ENCODE results near the gene SRGAP1.

DNA sequence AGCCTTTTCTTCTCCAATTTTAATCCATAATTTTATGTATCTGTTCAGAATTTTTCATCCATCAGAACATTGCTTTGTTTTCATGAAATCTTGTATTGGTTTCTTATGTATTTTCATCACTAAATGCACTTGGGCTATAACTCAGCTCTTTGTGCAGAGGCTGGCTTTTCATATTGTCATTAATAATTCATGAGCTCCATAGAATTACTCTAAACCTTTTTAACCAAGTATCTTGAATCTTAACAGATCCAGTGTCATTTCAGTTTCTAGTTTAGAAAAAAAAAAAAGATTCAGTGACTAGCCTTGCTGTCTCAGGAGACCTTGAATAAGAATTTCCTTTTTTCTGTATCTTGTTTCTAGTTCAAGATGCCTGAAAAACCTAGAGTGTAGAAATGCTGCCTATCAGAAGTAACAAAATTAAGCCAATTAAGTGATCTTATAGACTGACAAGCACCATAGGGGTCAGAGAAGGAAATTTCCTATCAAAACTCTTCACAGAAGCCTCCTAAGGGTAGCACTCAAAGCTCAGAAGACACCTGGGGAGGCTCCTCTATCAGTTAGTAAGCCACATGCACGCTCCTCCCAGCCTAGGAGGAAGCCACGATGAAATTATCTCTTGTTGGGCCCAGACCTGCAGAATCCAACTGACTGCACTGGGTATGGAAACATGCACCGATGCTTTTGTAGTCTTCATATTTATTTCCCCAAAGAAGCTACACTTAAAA, 214.2 kb downstream of the SRGAP1 start:
- TF ChIP-seq, protein P1, sequence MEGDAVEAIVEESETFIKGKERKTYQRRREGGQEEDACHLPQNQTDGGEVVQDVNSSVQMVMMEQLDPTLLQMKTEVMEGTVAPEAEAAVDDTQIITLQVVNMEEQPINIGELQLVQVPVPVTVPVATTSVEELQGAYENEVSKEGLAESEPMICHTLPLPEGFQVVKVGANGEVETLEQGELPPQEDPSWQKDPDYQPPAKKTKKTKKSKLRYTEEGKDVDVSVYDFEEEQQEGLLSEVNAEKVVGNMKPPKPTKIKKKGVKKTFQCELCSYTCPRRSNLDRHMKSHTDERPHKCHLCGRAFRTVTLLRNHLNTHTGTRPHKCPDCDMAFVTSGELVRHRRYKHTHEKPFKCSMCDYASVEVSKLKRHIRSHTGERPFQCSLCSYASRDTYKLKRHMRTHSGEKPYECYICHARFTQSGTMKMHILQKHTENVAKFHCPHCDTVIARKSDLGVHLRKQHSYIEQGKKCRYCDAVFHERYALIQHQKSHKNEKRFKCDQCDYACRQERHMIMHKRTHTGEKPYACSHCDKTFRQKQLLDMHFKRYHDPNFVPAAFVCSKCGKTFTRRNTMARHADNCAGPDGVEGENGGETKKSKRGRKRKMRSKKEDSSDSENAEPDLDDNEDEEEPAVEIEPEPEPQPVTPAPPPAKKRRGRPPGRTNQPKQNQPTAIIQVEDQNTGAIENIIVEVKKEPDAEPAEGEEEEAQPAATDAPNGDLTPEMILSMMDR (tag by site-specific recombination; IDR thresholded peaks at IDR 0.05), result no peak
- TF ChIP-seq ZNF121 (tag by site-specific recombination; IDR thresholded peaks at IDR 0.05) (no peak), ZNF24 (tag by site-specific recombination; IDR thresholded peaks at IDR 0.05) (no peak), KLF7 (tag by site-specific recombination; IDR thresholded peaks at IDR 0.05; ENCODE audit: borderline replicate concordance) (no peak), ZNF558 (tag by site-specific recombination; IDR thresholded peaks at IDR 0.05) (no peak), WT1 (tag by site-specific recombination; IDR thresholded peaks at IDR 0.05) (no peak), KLF9 (tag by site-specific recombination; IDR thresholded peaks at IDR 0.05; ENCODE audit: low read depth) (no peak), ZNF610 (tag by site-specific recombination; IDR thresholded peaks at IDR 0.05; ENCODE audit: borderline replicate concordance) (no peak)
- TF ChIP-seq, protein P2, sequence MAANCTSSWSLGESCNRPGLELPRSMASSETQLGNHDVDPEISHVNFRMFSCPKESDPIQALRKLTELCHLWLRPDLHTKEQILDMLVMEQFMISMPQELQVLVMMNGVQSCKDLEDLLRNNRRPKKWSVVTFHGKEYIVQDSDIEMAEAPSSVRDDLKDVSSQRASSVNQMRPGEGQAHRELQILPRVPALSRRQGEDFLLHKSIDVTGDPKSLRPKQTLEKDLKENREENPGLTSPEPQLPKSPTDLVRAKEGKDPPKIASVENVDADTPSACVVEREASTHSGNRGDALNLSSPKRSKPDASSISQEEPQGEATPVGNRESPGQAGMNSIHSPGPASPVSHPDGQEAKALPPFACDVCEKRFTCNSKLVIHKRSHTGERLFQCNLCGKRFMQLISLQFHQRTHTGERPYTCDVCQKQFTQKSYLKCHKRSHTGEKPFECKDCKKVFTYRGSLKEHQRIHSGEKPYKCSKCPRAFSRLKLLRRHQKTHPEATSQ (tag by site-specific recombination; IDR thresholded peaks at IDR 0.05), result no peak
- TF ChIP-seq, protein P3, sequence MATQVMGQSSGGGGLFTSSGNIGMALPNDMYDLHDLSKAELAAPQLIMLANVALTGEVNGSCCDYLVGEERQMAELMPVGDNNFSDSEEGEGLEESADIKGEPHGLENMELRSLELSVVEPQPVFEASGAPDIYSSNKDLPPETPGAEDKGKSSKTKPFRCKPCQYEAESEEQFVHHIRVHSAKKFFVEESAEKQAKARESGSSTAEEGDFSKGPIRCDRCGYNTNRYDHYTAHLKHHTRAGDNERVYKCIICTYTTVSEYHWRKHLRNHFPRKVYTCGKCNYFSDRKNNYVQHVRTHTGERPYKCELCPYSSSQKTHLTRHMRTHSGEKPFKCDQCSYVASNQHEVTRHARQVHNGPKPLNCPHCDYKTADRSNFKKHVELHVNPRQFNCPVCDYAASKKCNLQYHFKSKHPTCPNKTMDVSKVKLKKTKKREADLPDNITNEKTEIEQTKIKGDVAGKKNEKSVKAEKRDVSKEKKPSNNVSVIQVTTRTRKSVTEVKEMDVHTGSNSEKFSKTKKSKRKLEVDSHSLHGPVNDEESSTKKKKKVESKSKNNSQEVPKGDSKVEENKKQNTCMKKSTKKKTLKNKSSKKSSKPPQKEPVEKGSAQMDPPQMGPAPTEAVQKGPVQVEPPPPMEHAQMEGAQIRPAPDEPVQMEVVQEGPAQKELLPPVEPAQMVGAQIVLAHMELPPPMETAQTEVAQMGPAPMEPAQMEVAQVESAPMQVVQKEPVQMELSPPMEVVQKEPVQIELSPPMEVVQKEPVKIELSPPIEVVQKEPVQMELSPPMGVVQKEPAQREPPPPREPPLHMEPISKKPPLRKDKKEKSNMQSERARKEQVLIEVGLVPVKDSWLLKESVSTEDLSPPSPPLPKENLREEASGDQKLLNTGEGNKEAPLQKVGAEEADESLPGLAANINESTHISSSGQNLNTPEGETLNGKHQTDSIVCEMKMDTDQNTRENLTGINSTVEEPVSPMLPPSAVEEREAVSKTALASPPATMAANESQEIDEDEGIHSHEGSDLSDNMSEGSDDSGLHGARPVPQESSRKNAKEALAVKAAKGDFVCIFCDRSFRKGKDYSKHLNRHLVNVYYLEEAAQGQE (tag by site-specific recombination; IDR thresholded peaks at IDR 0.05), result no peak
